ENCODE results near the gene ORM2.

ORM2 gene

DNA sequence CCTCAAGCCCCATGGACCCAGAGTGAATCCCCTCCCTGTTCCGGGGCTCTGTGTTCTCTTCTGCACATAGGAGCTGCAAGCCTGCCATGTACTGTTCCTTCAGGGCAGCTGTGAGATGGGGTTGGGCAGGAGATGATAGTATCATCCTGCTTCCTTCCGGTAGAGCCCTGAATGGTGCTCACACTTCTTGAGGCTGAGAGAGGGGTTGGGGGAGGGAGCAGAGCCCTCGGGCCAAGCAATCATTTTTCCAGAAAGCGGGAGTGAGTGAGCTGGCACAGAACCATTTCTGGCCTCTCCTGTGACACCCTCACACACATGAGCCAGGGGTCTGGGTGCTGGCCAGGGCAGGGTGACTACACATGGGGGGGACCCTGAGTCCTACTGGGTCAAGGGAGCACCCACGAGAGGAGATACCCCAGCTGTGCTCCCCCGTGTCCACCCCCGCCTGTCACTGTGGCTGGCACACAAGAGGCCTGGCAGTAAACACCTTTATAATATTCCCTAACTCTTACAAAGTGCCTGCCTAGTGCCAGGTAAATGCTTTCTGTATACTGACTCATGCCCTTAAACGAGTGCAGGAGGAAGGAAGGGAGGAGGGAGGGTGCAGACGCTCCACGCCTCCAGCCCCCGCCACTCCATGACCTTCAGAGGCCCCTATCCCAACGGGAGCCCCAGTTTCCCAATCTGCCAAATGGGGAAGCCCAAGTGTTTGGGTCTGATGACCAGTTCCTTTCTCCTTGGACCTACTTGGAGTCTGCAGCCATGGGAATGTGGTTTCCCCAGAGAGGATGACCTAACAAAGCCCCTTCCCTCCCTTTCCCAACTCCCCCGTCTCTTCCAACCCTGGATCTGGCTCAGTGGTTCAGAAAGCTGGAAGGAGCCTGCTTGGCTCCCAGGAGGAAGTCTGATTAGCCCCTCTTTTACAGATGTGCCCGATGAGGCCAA is 42.6 kb downstream of the ORM2 start:
- DNase-seq (ENCODE audit: low spot score), result no peak

DNA sequence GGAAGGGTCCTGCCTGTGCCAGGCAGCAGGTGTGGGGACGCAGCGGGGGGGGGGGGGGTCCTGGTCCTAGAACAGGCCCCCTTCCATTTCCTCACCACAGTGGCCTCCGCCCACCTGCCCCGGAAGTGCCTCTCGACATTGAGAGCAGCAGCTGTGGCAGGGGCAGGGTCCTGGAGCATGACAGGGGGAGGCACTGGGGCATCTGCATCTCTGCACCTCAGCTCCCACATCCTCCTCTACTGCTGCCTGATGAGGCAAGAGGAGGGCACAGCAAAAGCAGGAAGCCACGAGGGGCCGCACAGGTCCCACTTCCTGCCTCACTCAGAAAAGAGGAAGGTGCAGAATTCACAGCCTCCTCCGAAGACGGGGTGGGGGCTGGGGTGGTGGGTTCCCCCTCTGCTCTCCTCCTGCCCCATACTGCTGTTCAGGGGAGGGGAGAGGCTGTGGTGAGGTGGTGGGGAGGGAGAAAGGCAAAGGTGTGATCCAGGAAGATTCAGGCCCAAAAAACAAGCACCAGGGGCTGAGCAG is 43.3 kb downstream of the ORM2 start:
- no peak for DNase-seq (ENCODE audit: low spot score)

DNA sequence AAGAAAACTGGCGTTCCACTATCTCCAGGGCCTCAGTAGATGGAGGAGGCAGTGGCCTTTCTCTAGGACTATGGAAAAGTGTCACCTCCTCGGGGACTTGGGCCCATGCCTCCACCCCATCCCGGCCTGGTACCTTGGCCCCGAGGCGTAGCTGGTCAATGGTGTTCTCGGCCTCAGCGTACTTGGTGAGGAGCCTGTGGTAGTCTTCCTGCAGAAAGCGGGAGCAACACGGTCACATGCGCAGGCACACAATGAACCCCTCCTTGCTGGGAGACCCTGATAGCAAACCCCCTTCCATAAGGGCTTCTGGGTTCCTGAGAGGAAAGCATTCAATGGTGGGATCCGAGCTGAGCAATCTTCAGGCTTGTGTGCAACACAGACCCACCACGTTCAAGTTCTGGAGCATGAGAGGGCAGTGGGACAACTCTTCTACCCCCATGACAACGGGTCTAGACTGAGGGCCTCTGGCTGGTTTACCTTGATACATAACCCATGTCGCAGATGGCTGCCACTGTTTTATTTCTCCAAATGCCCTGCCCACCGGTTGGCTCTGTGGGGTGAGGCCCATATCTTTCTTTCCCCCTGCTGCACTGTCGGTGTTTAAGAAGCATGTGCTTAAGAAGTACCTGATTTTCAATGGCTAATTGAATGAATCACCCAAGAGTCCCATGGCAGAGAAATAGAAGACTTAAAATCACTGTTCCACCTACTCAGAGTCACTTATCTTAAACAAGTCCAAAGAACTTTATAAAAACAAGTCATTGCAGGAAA is 44.5 kb downstream of the ORM2 start:
- DNase-seq (ENCODE audit: low spot score), result no peak

DNA sequence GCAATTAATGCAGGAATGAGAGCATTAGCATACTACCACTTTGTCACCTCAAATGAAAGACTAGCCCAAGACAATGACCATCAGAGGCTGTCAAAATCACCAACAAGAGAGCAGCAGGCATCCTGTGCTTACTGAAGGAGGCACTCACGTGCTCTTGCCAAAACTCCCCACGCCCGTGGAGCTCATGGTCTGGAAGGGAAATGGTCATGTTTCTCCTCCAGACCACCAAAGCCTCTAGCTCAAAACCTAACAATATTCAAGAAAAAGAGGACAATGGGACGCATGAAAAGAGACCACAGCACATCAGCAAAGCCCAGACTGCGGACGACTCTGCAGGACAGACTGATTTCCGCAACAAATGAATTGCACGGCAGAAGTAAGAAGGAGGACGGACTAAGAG is 45.3 kb downstream of the ORM2 start:
- DNase-seq (ENCODE audit: low spot score), result no peak

DNA sequence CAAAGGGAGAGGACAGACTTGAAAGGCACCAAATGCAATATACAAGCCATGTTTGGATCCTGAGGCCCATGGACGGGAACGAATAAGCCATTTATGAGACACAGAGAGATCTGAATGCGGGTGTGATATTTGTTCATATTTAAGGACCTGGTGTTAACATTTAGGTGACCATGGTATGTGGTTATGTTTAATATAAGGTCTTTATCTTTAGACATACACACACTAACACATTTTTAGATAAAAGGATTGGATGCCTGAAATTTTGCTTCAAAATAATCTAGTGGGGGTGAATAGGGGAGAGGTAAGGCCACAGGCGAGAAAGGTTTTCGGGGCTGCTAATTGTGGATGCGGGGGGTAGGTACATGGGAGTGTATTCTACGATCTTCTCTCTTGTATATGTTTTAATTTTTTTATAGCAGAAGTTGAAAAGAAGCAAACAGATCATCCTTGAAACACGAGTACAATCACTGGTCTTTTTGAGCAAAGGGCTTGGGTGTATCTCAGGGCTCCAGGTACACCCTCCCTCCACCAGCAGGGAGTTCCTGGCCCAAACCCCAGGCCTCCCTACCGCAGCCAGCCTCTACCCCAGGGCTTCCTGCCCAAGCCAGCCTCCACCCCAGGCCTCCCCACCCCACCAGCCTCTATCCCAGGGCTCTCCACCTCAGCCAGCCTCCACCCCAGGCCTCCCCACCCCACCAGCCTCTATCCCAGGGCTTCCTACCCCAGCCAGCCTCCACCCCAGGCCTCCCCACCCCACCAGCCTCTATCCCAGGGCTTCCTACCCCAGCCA is 45.9 kb downstream of the ORM2 start:
- DNase-seq (ENCODE audit: low spot score), result no peak

DNA sequence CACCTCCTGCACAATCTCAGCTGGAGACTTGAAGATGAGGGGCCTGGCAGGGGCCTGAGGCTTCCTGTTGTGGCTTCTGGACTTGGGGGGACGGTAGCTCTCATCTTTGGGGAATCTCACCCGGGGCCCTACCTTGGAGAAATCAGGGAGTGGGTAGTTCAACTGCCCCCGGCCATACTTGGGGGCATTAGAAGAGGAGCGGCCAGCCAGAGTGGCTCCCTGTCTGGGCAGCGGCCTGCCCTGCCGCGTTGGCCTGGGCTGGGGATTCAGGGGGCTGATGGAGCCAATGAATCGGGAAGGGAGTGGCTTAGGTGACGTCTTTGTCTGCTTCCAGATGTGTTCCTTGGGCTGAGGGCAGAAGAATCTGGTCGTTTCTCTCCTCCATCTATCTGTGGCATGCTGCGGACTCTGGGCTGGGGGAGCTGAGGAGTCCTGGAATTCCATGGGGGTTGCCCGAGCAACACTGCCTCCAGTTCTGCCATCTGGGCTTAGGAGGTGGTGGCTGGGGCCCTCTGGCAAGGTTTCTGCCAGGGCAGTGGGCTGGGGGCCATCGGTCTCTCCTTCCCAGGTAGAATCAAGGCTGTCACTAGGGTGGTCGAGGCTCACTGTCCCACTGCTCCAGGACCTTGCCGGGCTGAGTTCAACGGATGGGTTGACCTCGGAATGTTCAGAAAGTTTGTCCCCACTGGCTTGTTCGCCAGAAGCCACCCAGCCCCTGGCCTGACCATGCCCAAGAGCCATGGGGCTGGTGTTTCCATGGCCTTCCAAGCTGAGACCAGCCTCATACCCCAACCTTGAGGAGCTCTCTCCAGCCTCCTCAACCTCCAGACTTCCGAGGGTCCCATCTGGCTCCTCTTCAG is 47.1 kb downstream of the ORM2 start:
- DNase-seq (ENCODE audit: low spot score), result no peak

DNA sequence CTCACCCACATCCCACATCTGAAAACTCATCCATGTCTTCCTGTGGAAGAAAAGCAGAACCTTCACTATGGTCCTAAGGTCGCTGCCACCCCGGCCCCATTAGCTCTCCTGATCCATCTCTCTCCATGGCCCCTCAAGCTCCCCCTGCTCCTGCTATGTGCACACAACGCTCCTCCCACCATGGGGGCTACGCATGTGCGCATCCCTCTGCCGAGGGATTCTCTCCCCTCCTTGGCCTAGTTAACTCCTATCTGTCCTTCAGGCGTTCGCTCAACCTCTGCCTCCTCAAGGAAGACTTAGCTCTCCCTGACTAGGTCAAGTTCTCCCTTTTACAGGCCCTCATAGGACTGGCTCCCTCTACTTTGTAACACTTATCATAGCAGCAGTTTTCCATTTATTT is 48.3 kb downstream of the ORM2 start:
- DNase-seq (ENCODE audit: low spot score), result no peak

DNA sequence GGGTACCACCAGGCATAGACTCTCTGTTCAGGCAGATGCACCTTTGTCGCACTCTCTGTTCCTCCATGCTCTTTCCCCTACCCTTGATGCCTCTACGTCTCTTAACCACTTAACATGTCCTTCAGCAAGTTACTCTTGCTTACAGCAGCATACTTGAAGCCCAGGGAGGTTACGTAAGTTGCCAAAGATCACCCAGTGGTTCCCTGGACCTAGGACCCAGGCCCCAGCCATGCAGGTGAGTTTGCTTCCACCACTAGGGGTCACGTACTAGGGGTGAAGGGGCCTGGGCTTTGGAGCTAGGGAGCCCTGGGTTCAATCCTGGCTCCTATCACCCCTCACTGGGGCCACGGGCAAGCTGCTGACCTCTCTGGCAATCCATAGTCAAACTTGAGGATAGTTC is 49.2 kb downstream of the ORM2 start:
- DNase-seq (ENCODE audit: low spot score), result no peak
